ENCODE measurements around the gene POU2F1. TPM values are rescaled to one million over a fixed set of nuclear protein-coding genes. Genes with fewer than 3 reads are reported as not detected.
"Not testable (repeated sequence)": the region's sequence is repeated elsewhere in the genome, so short reads cannot be mapped to it uniquely, and the experiment has no call there.

POU2F1 gene
- total RNA-seq, 2 experiments from 2014 or later: 18.7 to 52.3 TPM

DNA sequence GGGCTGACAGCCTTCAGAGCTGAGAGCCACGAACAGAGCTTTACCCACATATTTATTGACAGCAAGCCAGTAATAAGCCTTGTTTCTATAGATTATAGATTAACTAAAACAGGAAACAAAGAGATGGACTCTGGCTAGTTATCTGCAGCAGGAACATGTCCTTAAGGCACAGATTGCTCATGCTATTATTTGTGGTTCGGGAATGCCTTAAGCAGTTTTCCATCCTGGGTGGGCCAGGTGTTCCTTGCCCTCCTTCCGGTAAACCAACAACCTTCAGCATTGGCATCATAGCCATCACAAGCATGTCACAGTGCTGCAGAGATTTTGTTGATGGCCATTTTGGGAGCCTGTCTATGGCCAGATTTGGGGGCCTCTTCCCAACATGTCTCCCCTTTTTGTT, 96.8 kb downstream of the POU2F1 start:
- Histone ChIP-seq H3K9me3 (ENCODE audit: low read length) (peaks cover 32% of the 10 kb centered on the region), H3K36me3 (ENCODE audit: insufficient read depth, low read length) (peaks cover 10% of the 10 kb centered on the region; the same call in 1 of the 2 replicates), H3K4me1 (ENCODE audit: insufficient read depth, low read length, poor library complexity, severe bottlenecking) (no peaks in the 10 kb centered on the region), H3K4me3 (ENCODE audit: low read depth, low read length, poor library complexity, severe bottlenecking) (no peak overlapping the region), H3K9me2 (ENCODE audit: insufficient read depth, low read length) (no peaks in the 10 kb centered on the region), H3K27ac (ENCODE audit: low read depth, low read length, poor library complexity, severe bottlenecking) (no peak overlapping the region), H4K20me1 (ENCODE audit: insufficient read depth, low read length) (no peaks in the 10 kb centered on the region), H3K79me2 (ENCODE audit: insufficient read depth, low read depth, low read length) (no peaks in the 10 kb centered on the region), H3K4me2 (ENCODE audit: low read length) (no peak overlapping the region), H2AFZ (ENCODE audit: low read length) (no peak overlapping the region)
- ChIA-PET POLR2A (interaction anchor here (0.8 to 2.1 kb wide), 2 partner anchors 12 to 31 kb away, joined by 5 to 6 read pairs; no protein-coding TSS in a partner anchor), CTCF (ENCODE audit: unreplicated experiment) (no interaction called here)
- TF ChIP-seq, protein P1, sequence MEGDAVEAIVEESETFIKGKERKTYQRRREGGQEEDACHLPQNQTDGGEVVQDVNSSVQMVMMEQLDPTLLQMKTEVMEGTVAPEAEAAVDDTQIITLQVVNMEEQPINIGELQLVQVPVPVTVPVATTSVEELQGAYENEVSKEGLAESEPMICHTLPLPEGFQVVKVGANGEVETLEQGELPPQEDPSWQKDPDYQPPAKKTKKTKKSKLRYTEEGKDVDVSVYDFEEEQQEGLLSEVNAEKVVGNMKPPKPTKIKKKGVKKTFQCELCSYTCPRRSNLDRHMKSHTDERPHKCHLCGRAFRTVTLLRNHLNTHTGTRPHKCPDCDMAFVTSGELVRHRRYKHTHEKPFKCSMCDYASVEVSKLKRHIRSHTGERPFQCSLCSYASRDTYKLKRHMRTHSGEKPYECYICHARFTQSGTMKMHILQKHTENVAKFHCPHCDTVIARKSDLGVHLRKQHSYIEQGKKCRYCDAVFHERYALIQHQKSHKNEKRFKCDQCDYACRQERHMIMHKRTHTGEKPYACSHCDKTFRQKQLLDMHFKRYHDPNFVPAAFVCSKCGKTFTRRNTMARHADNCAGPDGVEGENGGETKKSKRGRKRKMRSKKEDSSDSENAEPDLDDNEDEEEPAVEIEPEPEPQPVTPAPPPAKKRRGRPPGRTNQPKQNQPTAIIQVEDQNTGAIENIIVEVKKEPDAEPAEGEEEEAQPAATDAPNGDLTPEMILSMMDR (conservative IDR thresholded peaks at IDR 0.05; ENCODE audit: low read length): no peak
- no peak for TF ChIP-seq EZH2phosphoT487 (IDR thresholded peaks at IDR 0.05; ENCODE audit: borderline replicate concordance, low read depth, low read length)
- BruUV-seq (replicated peaks): no TSS peak
- intact Hi-C loops (cut with micrococcal nuclease; ENCODE audit: unreplicated experiment): no loop called here
- DNase-seq (ENCODE audit: low spot score): no peak

DNA sequence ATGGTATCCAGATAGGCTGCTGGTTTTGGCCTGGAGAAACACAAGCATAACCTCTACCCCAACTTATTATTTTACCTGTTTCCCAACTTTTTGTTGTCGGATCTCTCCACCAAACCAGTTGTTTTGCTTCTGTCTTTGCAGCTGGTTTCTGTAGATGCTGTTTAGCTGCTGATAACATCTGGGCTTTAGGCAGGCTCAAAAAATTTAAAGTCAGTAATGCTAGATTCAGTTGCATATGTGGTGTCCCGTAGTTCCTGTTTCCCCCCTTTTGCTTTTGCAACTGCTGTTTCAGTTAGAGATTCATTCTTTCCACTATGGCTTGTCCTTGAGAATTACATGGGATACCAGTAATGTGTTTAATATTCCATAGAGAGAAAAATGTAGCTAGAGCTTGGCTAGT, 98.5 kb downstream of the POU2F1 start:
- H3K4me3 ChIP-seq (ENCODE audit: low read depth, low read length, poor library complexity, severe bottlenecking); CTCF ChIA-PET (ENCODE audit: unreplicated experiment); H3K9me2 ChIP-seq (ENCODE audit: insufficient read depth, low read length); H3K4me1 ChIP-seq (ENCODE audit: insufficient read depth, low read length, poor library complexity, severe bottlenecking); H4K20me1 ChIP-seq (ENCODE audit: insufficient read depth, low read length); H3K79me2 ChIP-seq (ENCODE audit: insufficient read depth, low read depth, low read length); H3K27ac ChIP-seq (ENCODE audit: low read depth, low read length, poor library complexity, severe bottlenecking); BruUV-seq (replicated peaks); H3K4me2 ChIP-seq (ENCODE audit: low read length); H2AFZ ChIP-seq (ENCODE audit: low read length); intact Hi-C loops (cut with micrococcal nuclease; ENCODE audit: unreplicated experiment); DNase-seq (ENCODE audit: low spot score): not testable (repeated sequence)
- POLR2A ChIA-PET: interaction anchor here (1.0 to 2.1 kb wide), 4 partner anchors 10 to 24 kb away, joined by 3 to 6 read pairs (median 3); no protein-coding TSS in a partner anchor
- peaks cover 50% of the 10 kb centered on the region for H3K9me3 ChIP-seq (ENCODE audit: low read length)
- peaks cover 21% of the 10 kb centered on the region; the same call in 1 of the 2 replicates for H3K36me3 ChIP-seq (ENCODE audit: insufficient read depth, low read length)

DNA sequence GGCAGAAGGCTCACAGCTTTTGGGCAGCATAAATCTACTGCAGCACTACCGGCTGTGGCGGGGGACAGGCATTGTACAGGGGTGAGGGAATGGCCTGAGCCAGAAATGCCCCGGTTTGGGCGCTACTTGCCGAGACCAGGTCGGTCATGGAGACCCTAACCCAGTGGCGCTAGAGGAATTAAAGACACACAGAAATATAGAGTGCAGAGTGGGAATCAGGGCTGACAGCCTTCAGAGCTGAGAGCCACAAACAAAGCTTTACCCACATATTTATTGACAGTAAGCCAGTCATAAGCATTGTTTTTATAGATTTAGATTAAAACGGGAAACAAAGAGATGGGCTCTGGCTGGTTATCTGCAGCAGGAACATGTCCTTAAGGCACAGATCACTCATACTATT, 101.8 kb downstream of the POU2F1 start:
- Histone ChIP-seq H3K4me1 (ENCODE audit: insufficient read depth, low read length, poor library complexity, severe bottlenecking) (peaks cover 13% of the 10 kb centered on the region), H3K27ac (ENCODE audit: low read depth, low read length, poor library complexity, severe bottlenecking) (no peak overlapping the region), H2AFZ (ENCODE audit: low read length) (no peak overlapping the region), H3K4me3 (ENCODE audit: low read depth, low read length, poor library complexity, severe bottlenecking) (no peak overlapping the region), H4K20me1 (ENCODE audit: insufficient read depth, low read length) (no peaks in the 10 kb centered on the region), H3K79me2 (ENCODE audit: insufficient read depth, low read depth, low read length) (peaks cover 4% of the 10 kb centered on the region; the same call in 1 of the 2 replicates), H3K9me2 (ENCODE audit: insufficient read depth, low read length) (no peaks in the 10 kb centered on the region), H3K36me3 (ENCODE audit: insufficient read depth, low read length) (peaks cover 37% of the 10 kb centered on the region; the same call in 1 of the 2 replicates), H3K4me2 (ENCODE audit: low read length) (no peak overlapping the region), H3K9me3 (ENCODE audit: low read length) (peaks cover 62% of the 10 kb centered on the region)
- TF ChIP-seq, protein P1 (conservative IDR thresholded peaks at IDR 0.05; ENCODE audit: low read length): no peak
- no peak for TF ChIP-seq EZH2phosphoT487 (IDR thresholded peaks at IDR 0.05; ENCODE audit: borderline replicate concordance, low read depth, low read length)
- BruUV-seq (replicated peaks): no TSS peak
- POLR2A ChIA-PET: no interaction called here
- DNase-seq (ENCODE audit: low spot score): no peak
- intact Hi-C loops (cut with micrococcal nuclease; ENCODE audit: unreplicated experiment): no loop called here
- CTCF ChIA-PET (ENCODE audit: unreplicated experiment): no interaction called here
